Cardiac muscle cell (in vitro differentiated cells and primary cell): ENCODE results near the gene DOCK2. TPM values are rescaled to one million over a fixed set of nuclear protein-coding genes. Genes with fewer than 3 reads are reported as not detected.

Source experiments
- DNase-seq, 2 donors: peaks; one replicate each; pipeline versions ENCODE4 v3.0.0 to v3.0.0-alpha.2; 2010 to 2017; ENCODE audit warnings: low read depth in 1 of 2, low spot score in 1 of 2
- H3K27ac ChIP-seq: fragments of 200-600 bp; sonication (generic); 2 replicates; pipeline ENCODE4 v1.5.1; 2016
- H3K27me3 ChIP-seq: fragments of 200-600 bp; sonication (generic); 2 replicates; pipeline ENCODE4 v1.6.0; 2016; ENCODE audit warnings: control low read depth
- H3K36me3 ChIP-seq: fragments of 200-600 bp; sonication (generic); 2 replicates; pipeline ENCODE4 v1.5.1; 2016; ENCODE audit warnings: control low read depth
- H3K4me1 ChIP-seq: fragments of 200-600 bp; sonication (generic); 2 replicates; pipeline ENCODE4 v1.8.1; 2017; ENCODE audit warnings: low read depth, mild to moderate bottlenecking, mixed run types
- H3K4me3 ChIP-seq: fragments of 200-600 bp; sonication (generic); 2 replicates; pipeline ENCODE4 v1.5.1; 2016; ENCODE audit warnings: mild to moderate bottlenecking
- H3K9me3 ChIP-seq: fragments of 200-600 bp; sonication (generic); 2 replicates; pipeline ENCODE4 v1.5.1; 2017; ENCODE audit warnings: low read depth, mild to moderate bottlenecking, control low read depth
- polyA plus RNA-seq: library from polyadenylated mRNA; unstranded; fragments of >200 nt; fragmentation: Nextera tagmentation; extraction: Ambion mirVana; gene quantifications from 2 replicates; pipeline ENCODE4 v1.2.1, GENCODE V29; 2016
- total RNA-seq: library from RNA; depleted of rRNA; stranded (reverse); fragments of >200 nt; gene quantifications from 2 replicates; pipeline ENCODE4 v1.2.3, GENCODE V29; 2016
- TF ChIP-seq, protein P1 (sequence below): IDR thresholded peaks from 2 replicates; pipeline ENCODE4 v1.5.1; 2012; ENCODE audit warnings: low read depth, mild to moderate bottlenecking, low read length

Gene DOCK2
- total and polyA plus RNA-seq, 2 experiments from 2014 or later: 3.3 to 6.5 TPM

DNA sequence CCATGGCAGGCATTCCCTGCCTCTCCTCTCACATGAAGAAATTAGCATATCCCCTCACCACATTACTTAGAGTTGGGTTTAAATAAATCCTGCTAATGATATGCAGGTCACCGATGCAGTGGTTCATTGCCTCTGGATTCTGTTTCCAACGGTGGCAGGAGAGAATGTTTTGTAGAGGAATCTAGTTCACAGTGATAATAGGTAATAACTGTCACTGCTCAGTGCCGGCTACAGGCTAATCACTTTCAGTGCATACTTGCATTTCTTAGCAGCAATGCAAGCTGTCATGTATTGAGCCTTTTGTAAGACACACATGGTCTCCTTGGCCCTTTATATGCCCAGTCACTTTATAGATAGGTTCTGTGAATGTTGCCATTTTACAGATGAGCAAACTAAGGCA is 402.8 kb downstream of the DOCK2 start:
- H3K27me3 ChIP-seq: no peaks in the 10 kb centered on the region
- no peaks in the 10 kb centered on the region for H3K36me3 ChIP-seq
- H3K27ac ChIP-seq: no peak overlapping the region
- no peak for DNase-seq
- H3K4me3 ChIP-seq: no peak overlapping the region
- H3K4me1 ChIP-seq: no peaks in the 10 kb centered on the region
- no peaks in the 10 kb centered on the region for H3K9me3 ChIP-seq
- TF ChIP-seq, protein P1, sequence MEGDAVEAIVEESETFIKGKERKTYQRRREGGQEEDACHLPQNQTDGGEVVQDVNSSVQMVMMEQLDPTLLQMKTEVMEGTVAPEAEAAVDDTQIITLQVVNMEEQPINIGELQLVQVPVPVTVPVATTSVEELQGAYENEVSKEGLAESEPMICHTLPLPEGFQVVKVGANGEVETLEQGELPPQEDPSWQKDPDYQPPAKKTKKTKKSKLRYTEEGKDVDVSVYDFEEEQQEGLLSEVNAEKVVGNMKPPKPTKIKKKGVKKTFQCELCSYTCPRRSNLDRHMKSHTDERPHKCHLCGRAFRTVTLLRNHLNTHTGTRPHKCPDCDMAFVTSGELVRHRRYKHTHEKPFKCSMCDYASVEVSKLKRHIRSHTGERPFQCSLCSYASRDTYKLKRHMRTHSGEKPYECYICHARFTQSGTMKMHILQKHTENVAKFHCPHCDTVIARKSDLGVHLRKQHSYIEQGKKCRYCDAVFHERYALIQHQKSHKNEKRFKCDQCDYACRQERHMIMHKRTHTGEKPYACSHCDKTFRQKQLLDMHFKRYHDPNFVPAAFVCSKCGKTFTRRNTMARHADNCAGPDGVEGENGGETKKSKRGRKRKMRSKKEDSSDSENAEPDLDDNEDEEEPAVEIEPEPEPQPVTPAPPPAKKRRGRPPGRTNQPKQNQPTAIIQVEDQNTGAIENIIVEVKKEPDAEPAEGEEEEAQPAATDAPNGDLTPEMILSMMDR: no peak

DNA sequence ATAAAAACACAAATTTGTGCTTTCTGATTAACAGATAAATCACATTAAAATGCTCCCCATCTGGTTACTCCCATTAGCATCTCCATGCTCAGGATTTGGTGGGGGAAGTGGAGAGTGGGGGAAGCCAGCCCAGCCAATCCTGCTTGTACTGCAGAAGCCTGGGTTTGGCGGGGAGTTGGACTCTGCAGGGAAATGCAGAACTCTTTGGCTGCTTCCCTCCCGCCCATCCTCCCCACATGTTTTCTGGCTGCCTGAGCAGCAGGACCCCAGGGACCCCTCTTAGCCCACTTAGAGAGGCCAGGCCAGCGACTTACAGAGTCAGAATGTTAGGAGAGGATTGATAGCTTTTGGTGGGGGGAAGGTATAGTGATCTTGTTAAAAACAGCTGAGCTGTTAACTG is 409.2 kb downstream of the DOCK2 start:
- Histone ChIP-seq H3K9me3 (no peaks in the 10 kb centered on the region), H3K27me3 (no peaks in the 10 kb centered on the region), H3K36me3 (no peaks in the 10 kb centered on the region), H3K4me3 (no peak overlapping the region), H3K27ac (no peak overlapping the region), H3K4me1 (no peaks in the 10 kb centered on the region)
- DNase-seq: peak in 1 of 2 donors; percentile 9
- TF ChIP-seq, protein P1: no peak

DNA sequence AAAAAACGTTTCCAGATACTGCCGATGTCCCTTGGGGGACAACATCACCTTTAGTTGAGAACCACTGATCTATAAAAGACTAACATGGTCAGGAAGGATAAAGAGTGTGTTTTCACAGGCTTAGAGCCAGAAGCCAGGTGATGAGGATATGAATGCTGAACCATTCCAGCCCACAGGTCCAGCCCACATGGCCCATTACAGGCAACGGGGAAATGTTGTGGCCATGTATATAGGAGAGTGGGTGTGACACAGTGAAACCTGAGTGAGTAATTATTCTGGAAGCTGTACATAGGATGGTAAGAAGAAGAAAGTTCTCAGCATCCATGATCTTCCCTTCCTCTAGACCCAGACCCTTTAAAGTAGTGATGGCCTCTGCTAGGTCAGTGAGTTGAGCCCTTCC is 412.6 kb downstream of the DOCK2 start:
- no peaks in the 10 kb centered on the region for H3K9me3 ChIP-seq
- no peak for DNase-seq
- no peak overlapping the region for H3K27ac ChIP-seq
- TF ChIP-seq, protein P1: no peak
- no peaks in the 10 kb centered on the region for H3K27me3 ChIP-seq
- H3K4me3 ChIP-seq: no peak overlapping the region
- no peaks in the 10 kb centered on the region for H3K4me1 ChIP-seq
- no peaks in the 10 kb centered on the region for H3K36me3 ChIP-seq

DNA sequence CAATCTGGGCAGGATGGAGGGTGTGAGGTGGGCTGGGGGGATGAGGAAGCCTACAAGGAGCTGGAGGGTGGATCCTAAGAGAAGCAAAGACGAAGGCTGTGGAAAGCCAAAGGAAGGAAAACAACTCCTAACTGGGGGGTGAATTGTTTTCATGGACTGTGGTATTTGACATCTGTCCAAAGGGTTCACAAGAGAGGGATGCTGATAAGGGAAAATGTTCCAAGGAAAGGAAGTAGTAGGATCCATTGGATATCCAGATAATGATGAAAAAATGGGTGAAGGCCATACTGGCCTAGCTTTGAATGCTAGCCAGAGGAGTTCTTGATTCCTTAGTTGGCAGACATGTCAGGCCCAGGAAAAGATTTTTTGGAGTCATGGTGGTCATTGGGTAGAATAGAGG is 416.8 kb downstream of the DOCK2 start:
- H3K27me3 ChIP-seq: no peaks in the 10 kb centered on the region
- no peaks in the 10 kb centered on the region for H3K36me3 ChIP-seq
- no peaks in the 10 kb centered on the region for H3K4me1 ChIP-seq
- no peak overlapping the region for H3K4me3 ChIP-seq
- peak in 1 of 2 donors; percentile 5 for DNase-seq
- H3K27ac ChIP-seq: no peak overlapping the region
- no peaks in the 10 kb centered on the region for H3K9me3 ChIP-seq
- TF ChIP-seq, protein P1: no peak

DNA sequence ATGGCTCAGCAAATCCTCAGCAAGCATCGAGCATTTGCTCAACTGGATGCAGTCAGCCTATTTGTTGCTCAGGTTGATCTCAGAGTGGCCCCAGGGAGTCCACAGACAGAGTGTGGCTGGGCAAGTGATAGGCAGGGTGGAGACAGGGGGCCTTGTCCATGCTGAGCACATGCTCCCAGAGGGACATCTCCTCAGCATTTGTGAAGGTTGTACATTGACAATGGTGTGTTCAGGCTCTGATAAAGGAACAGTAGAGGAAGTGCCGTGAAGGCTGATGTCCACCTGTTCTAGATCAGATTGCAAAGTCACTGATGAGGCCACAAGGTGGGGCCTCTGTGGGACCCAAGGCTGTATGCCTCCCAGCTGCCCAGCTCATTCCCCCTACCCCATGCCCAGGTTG is 418.5 kb downstream of the DOCK2 start:
- Histone ChIP-seq H3K9me3 (no peaks in the 10 kb centered on the region), H3K4me1 (no peaks in the 10 kb centered on the region), H3K27me3 (no peaks in the 10 kb centered on the region), H3K36me3 (no peaks in the 10 kb centered on the region), H3K27ac (no peak overlapping the region), H3K4me3 (no peak overlapping the region)
- DNase-seq: no peak
- TF ChIP-seq, protein P1: no peak
